Uterus (tissue), 4 donors: ENCODE results near the gene MTCP1. TPM values are rescaled to one million over a fixed set of nuclear protein-coding genes. Genes with fewer than 3 reads are reported as not detected.

Experiments used
- DNase-seq, 2 donors: peaks; one replicate each; pipeline ENCODE4 v3.0.0-alpha.2; 2019 to 2020
- H3K27ac ChIP-seq, 2 donors: fragments of 200-600 bp; sonication (generic); 1 replicate in 1 of 2; 2 replicates in 1 of 2; pipeline ENCODE4 v1.5.1; 2016 to 2018
- H3K27me3 ChIP-seq, 2 donors: fragments of 200-600 bp; sonication (generic); one replicate each; pipeline ENCODE4 v1.5.1; 2018 to 2019; ENCODE audit warnings: control low read depth in 1 of 2
- H3K36me3 ChIP-seq, 2 donors: fragments of 200-600 bp; sonication (generic); one replicate each; pipeline ENCODE4 v1.5.1; 2019; ENCODE audit warnings: control low read depth in 1 of 2
- H3K4me1 ChIP-seq, 2 donors: fragments of 200-600 bp; sonication (generic); one replicate each; pipeline ENCODE4 v1.5.1; 2018 to 2019; ENCODE audit warnings: control low read depth in 1 of 2
- H3K4me3 ChIP-seq, 2 donors: fragments of 200-600 bp; sonication (generic); 1 replicate in 1 of 2; 2 replicates in 1 of 2; pipeline ENCODE4 v1.5.1; 2018 to 2019; ENCODE audit warnings: mild to moderate bottlenecking in 1 of 2
- H3K9me3 ChIP-seq, 2 donors: fragments of 200-600 bp; sonication (generic); one replicate each; pipeline ENCODE4 v1.5.1; 2019; ENCODE audit warnings: control low read depth in 1 of 2
- POLR2A ChIP-seq, 2 donors: fragments of 450-650 bp; IDR thresholded peaks; one replicate each; pipeline ENCODE4 v1.6.1; 2016; ENCODE audit warnings: antibody characterized with exemption in 2 of 2, mild to moderate bottlenecking in 1 of 2, moderate library complexity in 1 of 2
- intact Hi-C: fragments of 100-400 bp; cut with DNase I; formaldehyde crosslinking; loops from one replicate; pipeline ENCODE4 v1.15.1; 2023; ENCODE audit warnings: low total_unique reads
- total RNA-seq, 4 donors: library from RNA; depleted of rRNA in 3 of 4; stranded (reverse); fragments of >200 nt in 3 of 4; gene quantifications; one replicate each; pipeline versions ENCODE4 v1.1.0 to v1.2.4, GENCODE V29; 2014 to 2023
- TF ChIP-seq, protein P1 (sequence below), 4 experiments: fragments of 200-600 bp in 2 of 4; fragments of 450-650 bp in 2 of 4; sonication (generic) in 2 of 4; IDR thresholded peaks; one replicate each; pipeline ENCODE4 v1.5.1; 2016 to 2019; ENCODE audit warnings: antibody characterized with exemption in 4 of 4, mild to moderate bottlenecking in 2 of 4, moderate library complexity in 1 of 4
- donor health status: DM: yes; HTN: yes; CAD: no.

MTCP1 gene
- total RNA-seq, 4 donors from 2014 or later: 0.41 to 28.3 (median 6.4) TPM; not detected in 1

DNA sequence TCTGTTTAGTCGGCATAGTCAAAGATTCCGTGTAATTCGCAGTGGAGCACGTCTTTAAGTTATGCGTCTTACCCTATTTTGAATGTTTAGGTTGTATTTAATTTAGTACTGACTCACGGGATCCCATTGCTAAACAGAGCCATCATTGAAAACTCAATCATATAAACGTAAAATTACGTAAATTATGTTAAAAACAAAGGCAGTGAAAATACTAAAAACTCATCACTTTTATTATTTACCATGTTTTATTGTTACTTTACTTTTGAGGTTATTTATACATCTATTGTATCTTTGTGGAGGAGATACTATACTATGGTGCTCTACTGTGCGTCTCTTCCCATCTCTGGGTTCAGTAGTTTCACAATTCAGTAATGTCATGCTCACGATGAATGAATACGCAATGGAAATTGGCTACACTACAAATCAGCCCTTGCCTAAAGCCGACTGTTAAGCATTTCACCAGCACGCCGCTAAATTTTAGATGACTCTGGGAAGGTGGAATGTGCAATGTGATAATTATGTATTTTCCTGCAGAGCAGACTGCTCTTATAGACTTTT is 43.3 kb downstream of the MTCP1 start:
- Histone ChIP-seq H3K4me3 (peak overlapping the region; percentile 45 to 61), H3K27me3 (no peaks in the 10 kb centered on the region), H3K27ac (peak overlapping the region; percentile 93 to 96), H3K9me3 (no peaks in the 10 kb centered on the region), H3K4me1 (no peaks in the 10 kb centered on the region), H3K36me3 (no peaks in the 10 kb centered on the region)
- peak; percentile 34 to 58 for TF ChIP-seq POLR2A (IDR thresholded peaks at IDR 0.05)
- TF ChIP-seq, protein P1, sequence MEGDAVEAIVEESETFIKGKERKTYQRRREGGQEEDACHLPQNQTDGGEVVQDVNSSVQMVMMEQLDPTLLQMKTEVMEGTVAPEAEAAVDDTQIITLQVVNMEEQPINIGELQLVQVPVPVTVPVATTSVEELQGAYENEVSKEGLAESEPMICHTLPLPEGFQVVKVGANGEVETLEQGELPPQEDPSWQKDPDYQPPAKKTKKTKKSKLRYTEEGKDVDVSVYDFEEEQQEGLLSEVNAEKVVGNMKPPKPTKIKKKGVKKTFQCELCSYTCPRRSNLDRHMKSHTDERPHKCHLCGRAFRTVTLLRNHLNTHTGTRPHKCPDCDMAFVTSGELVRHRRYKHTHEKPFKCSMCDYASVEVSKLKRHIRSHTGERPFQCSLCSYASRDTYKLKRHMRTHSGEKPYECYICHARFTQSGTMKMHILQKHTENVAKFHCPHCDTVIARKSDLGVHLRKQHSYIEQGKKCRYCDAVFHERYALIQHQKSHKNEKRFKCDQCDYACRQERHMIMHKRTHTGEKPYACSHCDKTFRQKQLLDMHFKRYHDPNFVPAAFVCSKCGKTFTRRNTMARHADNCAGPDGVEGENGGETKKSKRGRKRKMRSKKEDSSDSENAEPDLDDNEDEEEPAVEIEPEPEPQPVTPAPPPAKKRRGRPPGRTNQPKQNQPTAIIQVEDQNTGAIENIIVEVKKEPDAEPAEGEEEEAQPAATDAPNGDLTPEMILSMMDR (IDR thresholded peaks at IDR 0.05): no peak
- intact Hi-C loops: no loop called here
- peak in 1 of 2 donors; percentile 46 for DNase-seq

DNA sequence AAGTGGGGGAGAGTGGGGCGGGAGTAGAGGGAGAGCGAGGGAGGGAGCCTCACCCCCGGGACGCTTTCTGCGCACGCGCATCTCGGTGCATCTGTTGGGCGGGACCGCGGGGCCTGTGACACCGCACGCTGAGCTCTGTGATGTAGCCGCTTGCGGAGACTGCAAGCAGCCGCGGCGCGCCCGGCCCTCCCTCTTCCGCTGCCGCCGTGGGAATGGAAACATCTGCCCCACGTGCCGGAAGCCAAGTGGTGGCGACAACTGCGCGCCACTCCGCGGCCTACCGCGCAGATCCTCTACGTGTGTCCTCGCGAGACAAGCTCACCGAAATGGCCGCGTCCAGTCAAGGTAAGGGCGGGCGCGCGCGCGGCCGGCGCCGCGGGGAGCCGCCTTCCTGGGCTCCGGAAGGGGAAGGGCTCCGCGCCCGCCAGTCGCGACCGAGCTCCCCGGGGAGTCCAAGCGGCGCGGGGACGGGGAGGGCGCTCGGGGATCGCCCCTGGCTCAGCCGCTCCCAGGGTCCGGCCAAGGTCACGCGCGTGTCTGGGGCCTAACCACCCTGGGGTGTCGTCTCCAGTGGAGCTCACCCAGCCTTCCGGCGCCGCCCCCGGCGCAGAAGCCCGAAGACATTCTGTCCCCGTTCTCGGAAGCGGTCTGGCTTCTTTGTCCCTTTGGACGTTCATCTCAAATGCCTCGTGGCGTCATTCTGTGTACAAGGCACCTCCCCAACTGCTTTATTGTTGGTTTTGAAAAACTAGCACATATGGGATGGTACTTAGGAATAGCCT is 44.0 kb downstream of the MTCP1 start, which contains the start of gene FUNDC2:
Gene FUNDC2 (plus strand): TSS at position 118 of the 782 bp plus-strand sequence. CDS start 95 bp downstream, at position 213.
- DNase-seq: peak; percentile 91
- TF ChIP-seq, protein P1 (IDR thresholded peaks at IDR 0.05): no peak
- TF ChIP-seq POLR2A (IDR thresholded peaks at IDR 0.05): peak; percentile 49 to 74
- intact Hi-C loops: no loop called here
- Histone ChIP-seq H3K27ac (peak within 1 kb of the TSS; percentile 93 to 96), H3K4me3 (peak within 1 kb of the TSS; percentile 45 to 61), H3K27me3 (no peaks in the 10 kb centered on the region), H3K9me3 (no peaks in the 10 kb centered on the region), H3K36me3 (no peaks in the 10 kb centered on the region), H3K4me1 (no peaks in the 10 kb centered on the region)

DNA sequence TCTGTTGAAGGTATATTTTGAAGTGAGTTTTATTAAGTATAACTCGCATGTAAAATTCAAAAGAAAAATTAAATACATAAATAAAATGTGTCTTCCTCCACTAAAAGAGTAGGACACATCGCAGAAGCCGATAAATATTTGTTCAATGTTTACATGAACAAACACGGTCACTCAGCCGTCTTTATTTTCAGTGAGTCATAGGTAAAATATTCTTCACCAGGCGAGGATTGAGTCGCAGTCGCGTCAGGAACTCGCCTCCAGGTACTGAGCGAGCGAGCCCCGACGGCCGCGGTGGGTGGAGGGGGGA is 44.6 kb downstream of the MTCP1 start:
- no peaks in the 10 kb centered on the region for H3K9me3 ChIP-seq
- no peak for DNase-seq
- peak overlapping the region; percentile 93 to 96 for H3K27ac ChIP-seq
- no peaks in the 10 kb centered on the region for H3K27me3 ChIP-seq
- intact Hi-C loops: no loop called here
- H3K4me1 ChIP-seq: no peaks in the 10 kb centered on the region
- H3K4me3 ChIP-seq: peak overlapping the region; percentile 45 to 61
- TF ChIP-seq POLR2A (IDR thresholded peaks at IDR 0.05): no peak
- TF ChIP-seq, protein P1 (IDR thresholded peaks at IDR 0.05): no peak
- no peaks in the 10 kb centered on the region for H3K36me3 ChIP-seq

DNA sequence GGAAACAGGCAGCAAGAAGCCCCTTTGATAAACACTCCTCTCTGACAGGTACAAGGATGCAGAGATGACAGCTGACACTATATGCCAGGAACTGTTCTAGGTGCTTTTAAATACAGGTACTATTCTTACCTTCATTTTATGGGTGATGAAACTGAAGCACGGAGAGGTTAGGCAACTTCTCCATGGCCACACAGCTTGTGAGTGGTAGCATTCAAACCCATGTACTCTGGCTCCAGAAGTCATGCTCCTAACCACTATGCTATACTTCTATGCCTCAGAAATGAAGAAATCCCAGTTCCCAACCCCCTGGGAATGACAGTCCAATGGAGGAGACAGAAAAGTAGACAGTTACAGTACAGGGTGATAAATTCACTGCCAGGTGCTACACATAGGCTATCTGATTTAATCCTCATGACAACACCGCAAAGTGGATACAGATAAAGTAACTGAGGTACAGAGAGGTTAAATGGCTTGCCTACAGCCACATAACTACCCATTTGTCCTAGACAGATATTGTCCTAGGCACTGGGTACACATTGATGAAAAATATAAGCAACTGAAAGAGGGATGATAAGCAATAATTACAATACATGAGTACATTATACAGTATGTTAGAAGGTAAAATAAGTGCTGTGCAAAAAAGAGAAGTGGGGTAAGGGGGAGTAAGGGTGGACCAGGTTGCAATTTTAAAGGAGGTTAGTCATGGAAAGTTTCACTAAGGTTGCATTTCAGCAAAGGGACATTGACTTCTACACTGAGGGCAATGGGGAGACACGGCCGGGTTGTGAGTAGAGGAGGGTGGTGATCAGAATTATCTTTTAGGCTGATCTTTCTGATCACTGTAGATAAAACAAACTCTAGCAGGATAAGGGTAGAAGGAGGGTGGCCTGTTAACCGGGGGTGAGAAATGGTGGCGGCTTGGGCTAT is 46.8 kb downstream of the MTCP1 start:
- TF ChIP-seq POLR2A (IDR thresholded peaks at IDR 0.05): no peak
- TF ChIP-seq, protein P1 (IDR thresholded peaks at IDR 0.05): no peak
- no peak for DNase-seq

More for the DNA sequence above, 46.8 kb downstream of the MTCP1 start:
- Histone ChIP-seq H3K4me1 (no peaks in the 10 kb centered on the region), H3K9me3 (no peaks in the 10 kb centered on the region), H3K4me3 (no peak overlapping the region), H3K36me3 (no peaks in the 10 kb centered on the region), H3K27ac (no peak overlapping the region), H3K27me3 (no peaks in the 10 kb centered on the region)
- intact Hi-C loops: no loop called here
